NCI-H69 (cell line): ENCODE data around the gene SH3PXD2A.
"Not testable (repeated sequence)": the region's sequence is repeated elsewhere in the genome, so short reads cannot be mapped to it uniquely, and the experiment has no call there.

ENCODE experiments used
- DNase-seq: peaks from one replicate; lab custom pipeline; 2025; lab: John Stamatoyannopoulos, UW

SH3PXD2A gene

GRCh38 chr10:103791858-103792257, 63.5 kb downstream of the SH3PXD2A start:
- DNase-seq: peak; percentile 10

GRCh38 chr10:103791291-103791690, 64.1 kb downstream of the SH3PXD2A start:
- DNase-seq: no peak

- DNase-seq: no peak
Measured at GRCh38 chr10:103790580-103790979, 64.8 kb downstream of the SH3PXD2A start.

- peak; percentile 74 for DNase-seq
Measured at GRCh38 chr10:103789771-103790201, 65.6 kb downstream of the SH3PXD2A start.

- DNase-seq: no peak
Measured at GRCh38 chr10:103789161-103789560, 66.2 kb downstream of the SH3PXD2A start.

GRCh38 chr10:103787331-103787730, 68.0 kb downstream of the SH3PXD2A start:
- no peak for DNase-seq

- no peak for DNase-seq
Measured at GRCh38 chr10:103786020-103786419, 69.4 kb downstream of the SH3PXD2A start.

- DNase-seq: peak; percentile 59
Measured at GRCh38 chr10:103784723-103785418, 70.5 kb downstream of the SH3PXD2A start.

GRCh38 chr10:103784089-103784488, 71.3 kb downstream of the SH3PXD2A start:
- DNase-seq: no peak

- peak; percentile 34 for DNase-seq
Measured at GRCh38 chr10:103783681-103784080, 71.7 kb downstream of the SH3PXD2A start.

- peak; percentile 43 for DNase-seq
Measured at GRCh38 chr10:103781329-103782061, 73.9 kb downstream of the SH3PXD2A start.

GRCh38 chr10:103780242-103781149, 74.9 kb downstream of the SH3PXD2A start:
- no peak for DNase-seq

- DNase-seq: no peak
Measured at GRCh38 chr10:103778358-103779139, 76.8 kb downstream of the SH3PXD2A start.

- no peak for DNase-seq
Measured at GRCh38 chr10:103776878-103777591, 78.3 kb downstream of the SH3PXD2A start.

GRCh38 chr10:103775776-103776175, 79.6 kb downstream of the SH3PXD2A start:
- DNase-seq: no peak

- not testable (repeated sequence) for DNase-seq
Measured at GRCh38 chr10:103772846-103773245, 82.5 kb downstream of the SH3PXD2A start.

GRCh38 chr10:103772096-103772845, 83.1 kb downstream of the SH3PXD2A start:
- peak; percentile 83 for DNase-seq

GRCh38 chr10:103770139-103770538, 85.2 kb downstream of the SH3PXD2A start:
- DNase-seq: no peak

- no peak for DNase-seq
Measured at GRCh38 chr10:103769176-103769575, 86.2 kb downstream of the SH3PXD2A start.

GRCh38 chr10:103768345-103768744, 87.0 kb downstream of the SH3PXD2A start:
- no peak for DNase-seq
